Loucy (cell line): ENCODE results near the gene AP1M1.

Experiments
- EZH2phosphoT487 ChIP-seq: fragments of 200-600 bp; IDR thresholded peaks from 2 replicates; pipeline ENCODE4 v1.6.1; 2018; ENCODE audit warnings: antibody characterized with exemption, mild to moderate bottlenecking, moderate library complexity, borderline replicate concordance
- TF ChIP-seq, protein P1 (sequence below): fragments of 200-600 bp; sonication (generic); conservative IDR thresholded peaks from 2 replicates; pipeline ENCODE4 v1.5.1; 2014; ENCODE audit warnings: mild to moderate bottlenecking, antibody characterized with exemption, low read length

DNA sequence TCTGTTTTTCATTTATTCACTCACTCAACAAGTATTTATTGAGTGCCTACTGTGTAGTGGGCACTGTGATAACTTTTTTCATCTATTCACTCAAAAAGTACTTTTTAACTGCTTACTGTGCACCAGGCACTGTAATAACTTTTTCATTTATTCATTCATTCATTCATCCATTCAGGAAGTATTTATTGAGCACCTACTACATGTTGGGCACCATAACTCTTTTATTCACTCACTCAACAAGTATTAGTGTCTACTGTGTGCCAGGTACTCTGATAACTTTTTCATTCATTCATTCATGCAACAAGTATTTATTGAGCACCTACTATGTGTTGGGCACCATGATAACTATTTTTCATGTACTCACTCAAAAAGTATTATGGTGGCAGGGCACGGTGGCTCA lies 31.3 kb upstream of the AP1M1 start:
- TF ChIP-seq, protein P1, sequence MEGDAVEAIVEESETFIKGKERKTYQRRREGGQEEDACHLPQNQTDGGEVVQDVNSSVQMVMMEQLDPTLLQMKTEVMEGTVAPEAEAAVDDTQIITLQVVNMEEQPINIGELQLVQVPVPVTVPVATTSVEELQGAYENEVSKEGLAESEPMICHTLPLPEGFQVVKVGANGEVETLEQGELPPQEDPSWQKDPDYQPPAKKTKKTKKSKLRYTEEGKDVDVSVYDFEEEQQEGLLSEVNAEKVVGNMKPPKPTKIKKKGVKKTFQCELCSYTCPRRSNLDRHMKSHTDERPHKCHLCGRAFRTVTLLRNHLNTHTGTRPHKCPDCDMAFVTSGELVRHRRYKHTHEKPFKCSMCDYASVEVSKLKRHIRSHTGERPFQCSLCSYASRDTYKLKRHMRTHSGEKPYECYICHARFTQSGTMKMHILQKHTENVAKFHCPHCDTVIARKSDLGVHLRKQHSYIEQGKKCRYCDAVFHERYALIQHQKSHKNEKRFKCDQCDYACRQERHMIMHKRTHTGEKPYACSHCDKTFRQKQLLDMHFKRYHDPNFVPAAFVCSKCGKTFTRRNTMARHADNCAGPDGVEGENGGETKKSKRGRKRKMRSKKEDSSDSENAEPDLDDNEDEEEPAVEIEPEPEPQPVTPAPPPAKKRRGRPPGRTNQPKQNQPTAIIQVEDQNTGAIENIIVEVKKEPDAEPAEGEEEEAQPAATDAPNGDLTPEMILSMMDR = no peak
- TF ChIP-seq EZH2phosphoT487 = no peak
